Mesendoderm (in vitro differentiated cells): ENCODE results near the gene RAB3IL1.

Experiments used
- DNase-seq: peaks from one replicate; pipeline ENCODE4 v3.0.0; 2013
- H2AK5ac ChIP-seq: 2 replicates; pipeline ENCODE4 v1.6.1; 2013; ENCODE audit warnings: low read length, inconsistent platforms
- H2BK120ac ChIP-seq: 2 replicates; pipeline ENCODE4 v1.6.1; 2013; ENCODE audit warnings: low read depth, mild to moderate bottlenecking, low read length, moderate library complexity, mixed read lengths
- H2BK15ac ChIP-seq: replicated peaks from 2 replicates; pipeline ENCODE4 v1.6.1; 2013; ENCODE audit warnings: low read depth, mild to moderate bottlenecking, moderate library complexity
- H2BK5ac ChIP-seq: 2 replicates; pipeline ENCODE4 v1.6.1; 2013; ENCODE audit warnings: low read length, inconsistent platforms
- H3K18ac ChIP-seq: 2 replicates; pipeline ENCODE4 v1.6.1; 2013; ENCODE audit warnings: mild to moderate bottlenecking, low read length, mixed read lengths
- H3K23ac ChIP-seq: one replicate; pipeline ENCODE4 v1.6.1; 2013; ENCODE audit warnings: low read length
- H3K27ac ChIP-seq: 2 replicates; pipeline ENCODE4 v1.5.1; 2013; ENCODE audit warnings: low read depth, mild to moderate bottlenecking, inconsistent platforms, low read length, moderate library complexity
- H3K27me3 ChIP-seq: 2 replicates; pipeline ENCODE4 v1.6.1; 2013; ENCODE audit warnings: low read length, control low read depth, mild to moderate bottlenecking, inconsistent platforms; ENCODE audit not compliant: insufficient read depth, poor library complexity
- H3K36me3 ChIP-seq: 2 replicates; pipeline ENCODE4 v1.6.1; 2013; ENCODE audit warnings: low read length, inconsistent platforms; ENCODE audit not compliant: control insufficient read depth, insufficient read depth
- H3K4ac ChIP-seq: one replicate; pipeline ENCODE4 v1.6.1; 2013; ENCODE audit warnings: low read depth, mild to moderate bottlenecking, low read length, moderate library complexity
- H3K4me1 ChIP-seq: 2 replicates; pipeline ENCODE4 v1.6.1; 2013; ENCODE audit warnings: low read depth, low read length, inconsistent platforms; ENCODE audit not compliant: control insufficient read depth
- H3K4me2 ChIP-seq: 2 replicates; pipeline ENCODE4 v1.6.1; 2013; ENCODE audit warnings: low read length
- H3K4me3 ChIP-seq: 2 replicates; pipeline ENCODE4 v1.5.1; 2013; ENCODE audit warnings: mild to moderate bottlenecking, low read length
- H3K56ac ChIP-seq: one replicate; pipeline ENCODE4 v1.6.1; 2013; ENCODE audit warnings: low read length
- H3K79me1 ChIP-seq: 2 replicates; pipeline ENCODE4 v1.6.1; 2013; ENCODE audit warnings: low read length, inconsistent platforms
- H3K79me2 ChIP-seq: 2 replicates; pipeline ENCODE4 v1.6.1; 2013; ENCODE audit warnings: mild to moderate bottlenecking, low read length; ENCODE audit not compliant: control insufficient read depth, insufficient read depth
- H3K9ac ChIP-seq: 2 replicates; pipeline ENCODE4 v1.6.1; 2013; ENCODE audit warnings: low read length, inconsistent platforms
- H4K5ac ChIP-seq: one replicate; pipeline ENCODE4 v1.6.1; 2013; ENCODE audit warnings: low read length
- H4K8ac ChIP-seq: one replicate; pipeline ENCODE4 v1.6.1; 2013; ENCODE audit warnings: low read depth, mild to moderate bottlenecking, control low read depth, low read length, moderate library complexity
- WGBS: extraction: QIAGEN DNeasy Blood & Tissue Kit; methylation state at CpG from one replicate; pipeline ENCODE4 v1.1.7; 2013; ENCODE audit warnings: low lambda C conversion rate, missing lambda C conversion rate; ENCODE audit not compliant: insufficient coverage; ENCODE audit errors: extremely low coverage; 5-methylcytosine and 5-hydroxymethylcytosine counted together

Gene RAB3IL1

DNA sequence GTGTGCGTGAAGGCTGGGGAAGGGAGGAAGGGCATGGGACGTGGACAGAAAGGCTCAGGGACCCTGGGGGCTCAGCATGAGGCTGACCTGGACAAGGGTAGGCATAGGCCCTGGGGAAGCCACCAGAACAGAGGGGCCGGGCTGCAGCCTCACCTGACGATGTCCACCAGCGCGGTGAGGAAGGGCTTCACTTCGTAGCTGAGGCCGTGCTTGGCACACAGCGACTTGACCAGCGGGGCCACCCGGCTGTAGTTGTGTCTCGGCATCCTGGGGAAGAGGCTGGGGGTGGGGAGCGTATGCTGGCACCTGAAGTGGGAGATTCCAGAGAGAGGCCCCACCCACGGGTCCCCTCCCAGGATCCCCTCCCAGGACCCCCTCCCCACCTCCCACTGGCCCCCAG is 41.7 kb downstream of the RAB3IL1 start:
- no peak overlapping the region for H3K27ac ChIP-seq
- no peak overlapping the region for H4K8ac ChIP-seq
- H3K79me2 ChIP-seq = no peaks in the 10 kb centered on the region
- H3K79me1 ChIP-seq = no peaks in the 10 kb centered on the region
- no peak overlapping the region for H2BK15ac ChIP-seq
- H2BK120ac ChIP-seq = no peak overlapping the region
- H3K4me1 ChIP-seq = peaks cover 3% of the 10 kb centered on the region
- H3K9ac ChIP-seq = no peak overlapping the region
- WGBS = no CpG with 5 or more reads among the region's 14 CpGs
- no peak overlapping the region for H2AK5ac ChIP-seq
- H3K23ac ChIP-seq = no peak overlapping the region
- no peak overlapping the region for H3K18ac ChIP-seq
- H3K36me3 ChIP-seq = no peaks in the 10 kb centered on the region
- no peak for DNase-seq
- no peak overlapping the region for H3K4ac ChIP-seq
- H3K4me2 ChIP-seq = no peak overlapping the region
- no peak overlapping the region for H4K5ac ChIP-seq
- H2BK5ac ChIP-seq = no peak overlapping the region
- H3K4me3 ChIP-seq = no peak overlapping the region
- no peaks in the 10 kb centered on the region for H3K27me3 ChIP-seq
- H3K56ac ChIP-seq = no peak overlapping the region

DNA sequence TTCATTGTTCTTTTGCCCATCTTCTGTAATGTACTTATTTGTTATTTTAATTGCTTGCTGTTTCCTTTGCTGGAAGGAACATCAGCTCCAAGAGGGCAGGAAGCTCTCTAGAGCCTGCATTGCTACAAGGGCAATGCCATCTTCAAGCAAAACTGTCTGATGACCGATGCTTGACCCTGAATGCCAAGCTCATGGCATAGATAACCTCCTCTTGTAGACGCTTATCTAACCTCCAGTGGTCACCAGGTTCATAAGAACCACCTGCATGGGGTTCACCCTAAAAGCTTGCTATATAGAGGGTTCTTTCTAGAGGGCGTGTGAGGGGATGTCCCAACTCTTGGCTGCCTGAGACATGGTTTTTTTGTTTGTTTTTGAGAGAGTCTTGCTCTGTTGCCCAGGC is 42.5 kb downstream of the RAB3IL1 start:
- no CpG with 5 or more reads among the region's 3 CpGs for WGBS
- no peak overlapping the region for H2BK5ac ChIP-seq
- H3K18ac ChIP-seq = no peak overlapping the region
- no peak overlapping the region for H3K4me2 ChIP-seq
- no peak overlapping the region for H3K23ac ChIP-seq
- H3K4me1 ChIP-seq = peaks cover 1% of the 10 kb centered on the region
- H3K36me3 ChIP-seq = no peaks in the 10 kb centered on the region
- H3K9ac ChIP-seq = no peak overlapping the region
- no peak overlapping the region for H3K27ac ChIP-seq
- no peaks in the 10 kb centered on the region for H3K27me3 ChIP-seq
- no peaks in the 10 kb centered on the region for H3K79me2 ChIP-seq
- no peak overlapping the region for H3K4ac ChIP-seq
- no peak overlapping the region for H4K5ac ChIP-seq
- H2BK15ac ChIP-seq = no peak overlapping the region
- no peak overlapping the region for H2AK5ac ChIP-seq
- DNase-seq = no peak
- H2BK120ac ChIP-seq = no peak overlapping the region
- no peak overlapping the region for H3K56ac ChIP-seq
- no peak overlapping the region for H3K4me3 ChIP-seq
- H3K79me1 ChIP-seq = no peaks in the 10 kb centered on the region
- no peak overlapping the region for H4K8ac ChIP-seq

DNA sequence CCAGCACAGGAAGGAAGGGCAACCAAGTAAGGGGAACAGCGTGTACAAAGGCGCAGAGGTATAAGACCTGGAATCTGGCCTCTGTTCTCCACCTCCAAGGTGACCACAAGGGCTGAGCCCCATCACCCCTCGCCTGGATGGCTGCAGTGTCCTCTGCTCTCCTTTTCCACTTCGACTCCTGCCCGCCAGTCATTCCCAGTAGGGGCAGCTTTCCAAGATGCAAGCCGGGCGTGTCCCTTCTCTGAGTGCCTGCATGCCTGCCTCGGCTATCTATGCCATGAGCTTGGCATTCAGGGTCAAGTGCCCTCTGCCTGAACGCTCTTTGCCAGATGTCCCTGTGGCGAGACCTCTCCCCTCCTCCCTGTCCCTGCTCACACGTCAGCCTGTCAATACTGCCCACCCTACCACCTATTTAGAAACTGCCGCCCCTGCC is 43.0 kb downstream of the RAB3IL1 start:
- H3K36me3 ChIP-seq = no peaks in the 10 kb centered on the region
- whole genome bisulfite sequencing = no CpG with 5 or more reads among the region's 12 CpGs
- H4K8ac ChIP-seq = no peak overlapping the region

DNA sequence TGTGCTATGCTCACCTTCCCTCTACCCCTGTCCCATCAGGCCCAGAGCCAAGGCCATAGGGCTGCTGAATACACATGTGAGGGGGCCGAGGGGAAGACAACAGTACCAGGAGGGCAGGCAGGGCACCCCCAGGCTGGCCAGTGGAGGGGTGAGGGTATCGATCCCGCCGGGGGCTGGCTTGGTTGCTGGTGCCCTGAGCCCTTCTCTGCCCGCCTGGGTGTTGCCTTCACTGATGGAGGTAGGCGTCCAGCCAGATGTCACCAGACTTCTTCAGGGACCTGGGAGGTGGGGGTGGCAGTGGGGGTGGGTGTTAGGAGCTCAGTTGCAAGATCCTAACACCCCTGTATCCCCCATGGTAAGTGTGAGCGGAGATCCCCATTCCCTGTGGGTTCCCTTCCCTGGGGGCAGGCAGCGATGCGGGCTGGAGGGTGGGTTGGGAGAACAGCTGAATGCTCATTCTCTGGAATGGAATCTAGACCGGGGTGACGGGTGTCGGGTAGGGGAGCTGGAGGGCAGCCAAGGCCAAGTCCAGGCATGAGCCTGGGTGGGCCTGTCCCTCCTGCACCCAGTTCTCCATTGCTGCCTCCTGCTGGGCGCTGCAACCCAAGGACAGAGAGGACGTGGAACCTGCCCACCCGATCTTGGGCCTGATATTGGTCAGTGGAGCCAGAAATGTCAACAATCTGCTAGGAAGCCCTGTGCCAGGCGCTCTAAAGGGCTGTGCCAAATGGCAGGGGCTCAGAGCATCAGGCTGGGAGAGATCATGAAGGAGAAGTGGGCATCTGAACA is 43.6 kb downstream of the RAB3IL1 start:
- no peak overlapping the region for H2BK15ac ChIP-seq
- DNase-seq = no peak
- H3K4me2 ChIP-seq = no peak overlapping the region
- no peaks in the 10 kb centered on the region for H3K79me1 ChIP-seq
- no peaks in the 10 kb centered on the region for H3K79me2 ChIP-seq
- no peak overlapping the region for H3K18ac ChIP-seq
- no peak overlapping the region for H3K56ac ChIP-seq
- no peak overlapping the region for H2BK5ac ChIP-seq
- no CpG with 5 or more reads among the region's 16 CpGs for WGBS
- no peak overlapping the region for H3K27ac ChIP-seq
- H4K8ac ChIP-seq = no peak overlapping the region
- H3K27me3 ChIP-seq = no peaks in the 10 kb centered on the region
- no peak overlapping the region for H3K23ac ChIP-seq
- no peak overlapping the region for H2BK120ac ChIP-seq
- H3K9ac ChIP-seq = no peak overlapping the region
- H3K4ac ChIP-seq = no peak overlapping the region
- peaks cover 2% of the 10 kb centered on the region for H3K4me1 ChIP-seq
- no peak overlapping the region for H4K5ac ChIP-seq
- H2AK5ac ChIP-seq = no peak overlapping the region
- H3K36me3 ChIP-seq = no peaks in the 10 kb centered on the region
- H3K4me3 ChIP-seq = no peak overlapping the region

More for the DNA sequence above, 43.0 kb downstream of the RAB3IL1 start:
- Histone ChIP-seq H2AK5ac (no peak overlapping the region), H3K4ac (no peak overlapping the region), H3K18ac (no peak overlapping the region), H3K79me1 (no peaks in the 10 kb centered on the region), H4K5ac (no peak overlapping the region), H3K9ac (no peak overlapping the region), H3K79me2 (no peaks in the 10 kb centered on the region), H2BK15ac (no peak overlapping the region), H3K56ac (no peak overlapping the region), H3K27ac (no peak overlapping the region), H3K23ac (no peak overlapping the region), H2BK5ac (no peak overlapping the region), H3K4me1 (peaks cover 2% of the 10 kb centered on the region), H3K4me3 (no peak overlapping the region), H3K4me2 (no peak overlapping the region), H3K27me3 (no peaks in the 10 kb centered on the region), H2BK120ac (no peak overlapping the region)
- DNase-seq = no peak

DNA sequence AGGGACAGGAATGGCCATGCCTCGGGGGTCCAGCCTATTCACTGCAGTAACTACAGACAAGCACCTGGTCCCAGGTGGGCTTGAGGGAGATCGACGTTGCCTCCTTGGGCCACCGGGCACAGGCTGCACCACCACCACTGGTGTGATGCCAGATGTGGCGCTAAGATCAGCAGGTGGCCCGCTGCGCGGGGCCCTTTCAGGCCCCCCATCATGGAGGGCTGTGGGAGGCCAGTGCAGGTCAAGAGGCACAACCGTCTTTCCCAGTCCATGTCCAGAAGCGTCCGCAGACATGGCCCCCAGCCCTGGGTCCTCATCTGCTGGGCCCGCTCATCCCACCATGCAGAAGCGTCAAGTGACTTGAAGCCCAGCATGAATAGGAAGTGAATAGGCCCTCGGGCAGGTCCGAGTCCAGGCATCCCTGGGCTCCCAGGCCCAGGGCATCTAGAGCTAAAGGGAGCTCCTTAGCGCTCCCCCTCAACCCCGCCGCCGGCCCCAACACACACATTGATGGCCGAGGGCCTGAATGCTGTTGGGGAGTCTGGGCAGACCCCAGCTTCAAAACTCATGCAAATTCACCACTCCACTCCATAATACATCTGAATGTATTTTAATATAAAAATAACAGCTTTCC is 44.3 kb downstream of the RAB3IL1 start:
- Histone ChIP-seq H3K27ac (no peak overlapping the region), H3K79me1 (no peaks in the 10 kb centered on the region), H3K4me3 (no peak overlapping the region), H3K4ac (no peak overlapping the region), H3K4me2 (no peak overlapping the region), H4K5ac (no peak overlapping the region), H3K56ac (no peak overlapping the region), H2BK120ac (no peak overlapping the region), H3K9ac (no peak overlapping the region), H3K36me3 (no peaks in the 10 kb centered on the region), H3K79me2 (no peaks in the 10 kb centered on the region), H4K8ac (no peak overlapping the region), H2AK5ac (no peak overlapping the region), H3K4me1 (peaks cover 2% of the 10 kb centered on the region), H3K27me3 (no peaks in the 10 kb centered on the region), H3K18ac (no peak overlapping the region), H2BK15ac (no peak overlapping the region), H2BK5ac (no peak overlapping the region), H3K23ac (no peak overlapping the region)
- no CpG with 5 or more reads among the region's 20 CpGs for WGBS
- no peak for DNase-seq
